Ovary (tissue), 3 donors: ENCODE data around the gene KRTAP10-6.

Experiments
- CTCF ChIP-seq, 3 donors: fragments of 450-650 bp in 2 of 3; fragments of 200-600 bp in 1 of 3; IDR thresholded peaks; one replicate each; pipeline versions ENCODE4 v1.5.1 to v1.8.0; 2016 to 2022; ENCODE audit warnings: antibody characterized with exemption in 3 of 3, mild to moderate bottlenecking in 1 of 3
- EP300 ChIP-seq: sonication (generic); formaldehyde crosslinking; IDR thresholded peaks from one replicate; pipeline ENCODE4 v1.6.1; 2017; ENCODE audit warnings: antibody characterized with exemption
- POLR2A ChIP-seq: fragments of 450-650 bp; IDR thresholded peaks from one replicate; pipeline ENCODE4 v1.6.1; 2017; ENCODE audit warnings: antibody characterized with exemption, mild to moderate bottlenecking, moderate library complexity
- donor health status: DM: no; HTN: no; CAD: no.

- no peak for TF ChIP-seq CTCF (IDR thresholded peaks at IDR 0.05)
- no peak for TF ChIP-seq POLR2A
- TF ChIP-seq EP300: no peak
Observed at GRCh38 chr21:44583089-44583799, 9.1 kb downstream of the KRTAP10-6 start.
